HG03354 (cell line): ENCODE measurements around the gene ADAMTS14.
"Not testable (repeated sequence)": the region's sequence is repeated elsewhere in the genome, so short reads cannot be mapped to it uniquely, and the experiment has no call there.

Experiments
- ATAC-seq: cut with Tn5 transposase; IDR thresholded peaks from one replicate; pipeline ENCODE4 v1.9.1; 2021; ENCODE audit warnings: mild to moderate bottlenecking; ENCODE audit not compliant: unreplicated experiment, poor library complexity, severe bottlenecking

ADAMTS14 gene, protein sequence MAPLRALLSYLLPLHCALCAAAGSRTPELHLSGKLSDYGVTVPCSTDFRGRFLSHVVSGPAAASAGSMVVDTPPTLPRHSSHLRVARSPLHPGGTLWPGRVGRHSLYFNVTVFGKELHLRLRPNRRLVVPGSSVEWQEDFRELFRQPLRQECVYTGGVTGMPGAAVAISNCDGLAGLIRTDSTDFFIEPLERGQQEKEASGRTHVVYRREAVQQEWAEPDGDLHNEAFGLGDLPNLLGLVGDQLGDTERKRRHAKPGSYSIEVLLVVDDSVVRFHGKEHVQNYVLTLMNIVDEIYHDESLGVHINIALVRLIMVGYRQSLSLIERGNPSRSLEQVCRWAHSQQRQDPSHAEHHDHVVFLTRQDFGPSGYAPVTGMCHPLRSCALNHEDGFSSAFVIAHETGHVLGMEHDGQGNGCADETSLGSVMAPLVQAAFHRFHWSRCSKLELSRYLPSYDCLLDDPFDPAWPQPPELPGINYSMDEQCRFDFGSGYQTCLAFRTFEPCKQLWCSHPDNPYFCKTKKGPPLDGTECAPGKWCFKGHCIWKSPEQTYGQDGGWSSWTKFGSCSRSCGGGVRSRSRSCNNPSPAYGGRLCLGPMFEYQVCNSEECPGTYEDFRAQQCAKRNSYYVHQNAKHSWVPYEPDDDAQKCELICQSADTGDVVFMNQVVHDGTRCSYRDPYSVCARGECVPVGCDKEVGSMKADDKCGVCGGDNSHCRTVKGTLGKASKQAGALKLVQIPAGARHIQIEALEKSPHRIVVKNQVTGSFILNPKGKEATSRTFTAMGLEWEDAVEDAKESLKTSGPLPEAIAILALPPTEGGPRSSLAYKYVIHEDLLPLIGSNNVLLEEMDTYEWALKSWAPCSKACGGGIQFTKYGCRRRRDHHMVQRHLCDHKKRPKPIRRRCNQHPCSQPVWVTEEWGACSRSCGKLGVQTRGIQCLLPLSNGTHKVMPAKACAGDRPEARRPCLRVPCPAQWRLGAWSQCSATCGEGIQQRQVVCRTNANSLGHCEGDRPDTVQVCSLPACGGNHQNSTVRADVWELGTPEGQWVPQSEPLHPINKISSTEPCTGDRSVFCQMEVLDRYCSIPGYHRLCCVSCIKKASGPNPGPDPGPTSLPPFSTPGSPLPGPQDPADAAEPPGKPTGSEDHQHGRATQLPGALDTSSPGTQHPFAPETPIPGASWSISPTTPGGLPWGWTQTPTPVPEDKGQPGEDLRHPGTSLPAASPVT

DNA sequence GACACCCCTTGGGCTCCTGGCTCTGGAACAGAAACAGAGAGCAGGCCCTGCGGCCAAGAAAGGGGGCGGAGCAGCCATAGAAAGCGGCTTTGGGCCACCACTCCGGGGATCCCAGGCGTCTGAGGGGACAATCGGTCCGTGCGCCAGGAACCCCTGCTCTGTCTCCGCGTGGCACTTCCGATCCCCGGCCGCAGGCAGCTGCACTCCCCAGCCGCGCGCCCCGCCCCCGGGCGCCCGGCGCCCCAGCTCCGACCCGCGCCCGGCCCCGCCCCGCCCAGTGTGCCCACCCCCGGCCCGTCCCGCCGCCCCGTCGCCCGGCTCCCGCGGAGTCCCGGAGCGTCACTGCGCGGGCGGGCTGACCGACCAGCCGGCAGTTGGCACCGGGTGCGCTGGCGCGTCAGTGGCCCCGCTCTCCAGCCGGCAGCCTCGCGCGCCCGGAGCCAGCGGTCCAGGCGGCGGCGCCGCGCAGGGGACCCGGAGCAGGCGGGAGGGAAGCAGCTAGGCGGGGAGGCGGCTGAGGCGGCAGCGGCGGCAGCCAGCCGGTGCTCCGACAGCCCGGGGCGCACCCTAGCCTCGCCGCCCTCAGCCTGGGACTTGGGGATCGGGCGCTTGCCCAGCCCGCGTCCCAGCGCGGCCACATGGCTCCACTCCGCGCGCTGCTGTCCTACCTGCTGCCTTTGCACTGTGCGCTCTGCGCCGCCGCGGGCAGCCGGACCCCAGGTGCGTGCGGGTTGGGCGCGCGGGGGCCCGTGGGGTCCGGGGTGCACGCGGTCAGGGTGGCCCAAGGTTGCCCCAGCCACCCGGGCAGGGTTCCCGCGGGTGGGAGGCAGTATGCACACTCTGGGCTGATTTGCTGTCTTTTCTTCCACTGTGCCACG, at the start of gene ADAMTS14:
TSS of gene ADAMTS14 (plus strand) at position 342 of the 878 bp plus-strand sequence. CDS start at position 639, 297 bp downstream.
- no peak for ATAC-seq

DNA sequence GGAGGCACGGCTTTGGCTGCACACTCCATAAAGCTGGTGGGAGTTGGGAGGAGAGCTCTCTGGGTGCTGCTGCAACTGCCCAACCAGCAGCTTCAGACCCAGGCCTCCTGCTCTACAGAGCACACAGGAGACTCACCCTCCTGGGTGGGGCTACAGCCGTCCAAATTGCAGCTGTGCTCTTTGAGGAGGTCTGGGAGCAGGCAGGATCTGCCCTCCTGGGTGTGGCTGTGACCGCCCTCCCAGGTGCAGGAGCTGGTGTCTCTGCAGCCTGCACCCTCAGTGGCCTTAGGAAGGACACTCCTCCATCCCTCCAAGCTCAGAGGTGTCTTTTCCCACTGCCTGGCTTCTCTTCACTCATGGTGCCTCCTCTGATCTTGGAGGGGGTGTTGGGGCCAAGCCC, 49.8 kb upstream of the ADAMTS14 start:
- ATAC-seq: no peak

DNA sequence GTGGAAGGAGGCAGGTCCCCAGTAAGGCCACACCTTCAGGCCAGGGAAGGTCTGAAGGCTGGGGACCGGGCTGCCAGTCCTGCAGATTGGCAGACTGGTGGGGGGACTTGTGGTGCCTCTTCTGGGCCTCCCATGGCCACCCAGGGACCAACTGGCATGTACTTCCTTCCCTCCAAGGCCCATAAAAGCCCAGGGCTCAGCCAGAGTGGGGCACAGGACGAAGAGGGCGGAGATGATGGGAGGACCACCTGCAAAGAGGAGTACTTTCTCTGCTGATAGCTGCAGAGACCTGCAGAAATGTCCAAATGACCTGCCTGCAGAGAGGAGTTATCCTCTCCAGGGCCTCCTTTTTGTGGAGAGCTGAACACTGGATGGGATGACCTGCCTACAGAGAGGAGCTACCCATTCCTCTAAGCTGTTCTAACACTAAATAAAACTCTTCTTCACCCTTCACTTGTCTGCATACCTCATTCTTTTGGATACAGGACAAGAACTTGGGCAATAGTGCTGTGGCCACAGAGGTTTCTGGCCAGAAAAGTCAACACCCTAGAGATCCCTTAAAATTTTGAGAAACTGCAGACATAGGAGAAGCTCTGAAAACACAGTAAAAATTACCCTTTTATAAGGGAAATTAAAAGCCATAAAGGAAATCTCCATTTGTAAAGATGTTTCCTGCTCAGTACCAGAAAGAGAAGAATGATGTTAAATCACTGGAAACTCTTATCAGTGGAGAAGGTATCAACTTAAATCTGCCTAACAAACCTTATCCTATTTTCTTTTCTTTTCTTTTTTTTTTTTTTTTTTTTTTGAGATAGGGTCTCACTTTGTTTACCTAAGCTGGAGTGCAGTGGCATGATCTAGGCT, 49.1 kb upstream of the ADAMTS14 start:
- ATAC-seq: no peak

DNA sequence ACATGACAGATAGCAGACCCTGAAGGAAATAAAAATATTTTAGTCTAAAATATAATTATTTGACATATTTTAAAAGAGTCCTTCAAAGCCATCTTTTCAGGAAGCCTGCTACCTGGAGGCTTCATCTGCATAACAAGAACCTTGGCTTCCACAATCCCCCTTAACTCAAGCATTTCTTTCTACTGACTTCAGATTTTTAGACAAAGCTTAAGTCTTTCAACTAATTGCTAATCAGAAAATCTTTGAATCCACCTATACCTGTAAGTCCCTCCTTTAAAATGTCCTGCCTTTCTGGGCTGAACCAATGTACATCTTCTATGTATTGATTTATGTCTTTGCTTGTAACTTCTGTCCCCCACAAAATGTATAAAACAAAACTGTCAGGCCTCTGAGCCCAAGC, 46.2 kb upstream of the ADAMTS14 start:
- ATAC-seq: no peak

DNA sequence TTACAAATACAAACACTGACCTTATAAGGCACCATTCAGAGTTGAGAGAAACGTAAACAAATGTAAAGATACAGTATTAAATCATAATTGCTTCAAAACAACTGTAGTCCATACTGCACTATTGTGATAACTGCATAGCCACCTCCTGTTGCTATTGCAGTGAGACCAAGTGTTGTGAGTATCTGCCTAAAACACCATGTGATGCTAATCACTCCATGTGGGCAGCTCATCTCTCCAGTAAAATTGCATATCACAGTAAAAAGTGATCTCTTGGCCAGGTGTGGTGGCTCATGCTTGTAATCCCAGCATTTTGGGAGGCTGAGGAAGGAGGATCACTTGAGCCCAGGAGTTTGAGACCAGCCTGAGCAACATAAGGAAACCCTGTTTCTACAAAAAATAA, 43.0 kb upstream of the ADAMTS14 start:
- no peak for ATAC-seq

DNA sequence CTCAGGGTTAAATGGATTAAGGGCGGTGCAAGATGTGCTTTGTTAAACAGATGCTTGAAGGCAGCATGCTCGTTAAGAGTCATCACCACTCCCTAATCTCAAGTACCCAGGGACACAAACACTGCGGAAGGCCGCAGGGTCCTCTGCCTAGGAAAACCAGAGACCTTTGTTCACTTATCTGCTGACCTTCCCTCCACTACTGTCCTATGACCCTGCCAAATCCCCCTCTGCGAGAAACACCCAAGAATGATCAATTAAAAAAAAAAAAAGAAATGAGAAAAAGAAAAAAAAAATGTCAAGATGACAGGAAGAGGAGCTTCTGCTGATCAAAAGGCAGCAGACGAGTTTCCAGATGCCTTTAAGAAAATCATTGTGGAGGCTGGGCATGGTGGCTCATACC, 40.6 kb upstream of the ADAMTS14 start:
- not testable (repeated sequence) for ATAC-seq

DNA sequence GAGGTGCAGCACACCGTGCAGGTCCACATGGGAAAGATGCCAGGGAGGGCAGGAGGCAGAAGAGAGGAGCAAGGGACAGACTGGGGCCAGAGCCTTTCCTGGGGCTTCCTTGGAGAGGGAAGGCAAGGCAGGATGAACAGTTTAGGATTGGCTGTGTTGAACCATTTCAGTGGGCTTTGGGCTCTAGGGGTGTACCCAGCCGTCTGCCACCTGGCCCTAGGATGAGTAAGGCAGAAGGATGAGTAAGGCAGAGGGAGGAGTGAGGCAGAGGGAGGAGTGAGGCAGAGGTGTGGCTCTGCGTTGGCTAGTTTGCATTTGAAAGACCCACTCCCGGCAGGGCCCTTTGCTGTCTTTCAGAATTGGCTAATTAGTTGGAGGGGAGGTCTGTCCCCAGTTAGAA, 38.3 kb upstream of the ADAMTS14 start:
- no peak for ATAC-seq

DNA sequence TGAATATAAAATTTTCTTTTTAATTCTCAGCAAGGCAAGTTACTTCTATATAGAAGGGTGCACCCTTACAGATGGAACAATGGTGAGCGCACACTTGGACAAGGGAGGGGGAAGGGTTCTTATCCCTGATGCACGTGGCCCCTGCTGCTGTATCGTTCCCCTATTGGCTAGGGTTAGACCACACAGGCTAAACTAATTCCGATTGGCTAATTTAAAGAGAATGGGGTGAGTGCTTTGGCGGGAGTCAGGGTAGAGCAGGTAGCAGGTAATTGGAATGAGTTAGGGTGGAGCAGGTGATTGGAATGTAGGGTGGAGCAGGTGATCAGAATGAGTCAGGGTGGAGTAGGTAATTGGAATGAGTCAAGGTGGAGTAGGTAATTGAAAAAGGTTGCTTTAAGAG, 37.8 kb upstream of the ADAMTS14 start:
- not testable (repeated sequence) for ATAC-seq

DNA sequence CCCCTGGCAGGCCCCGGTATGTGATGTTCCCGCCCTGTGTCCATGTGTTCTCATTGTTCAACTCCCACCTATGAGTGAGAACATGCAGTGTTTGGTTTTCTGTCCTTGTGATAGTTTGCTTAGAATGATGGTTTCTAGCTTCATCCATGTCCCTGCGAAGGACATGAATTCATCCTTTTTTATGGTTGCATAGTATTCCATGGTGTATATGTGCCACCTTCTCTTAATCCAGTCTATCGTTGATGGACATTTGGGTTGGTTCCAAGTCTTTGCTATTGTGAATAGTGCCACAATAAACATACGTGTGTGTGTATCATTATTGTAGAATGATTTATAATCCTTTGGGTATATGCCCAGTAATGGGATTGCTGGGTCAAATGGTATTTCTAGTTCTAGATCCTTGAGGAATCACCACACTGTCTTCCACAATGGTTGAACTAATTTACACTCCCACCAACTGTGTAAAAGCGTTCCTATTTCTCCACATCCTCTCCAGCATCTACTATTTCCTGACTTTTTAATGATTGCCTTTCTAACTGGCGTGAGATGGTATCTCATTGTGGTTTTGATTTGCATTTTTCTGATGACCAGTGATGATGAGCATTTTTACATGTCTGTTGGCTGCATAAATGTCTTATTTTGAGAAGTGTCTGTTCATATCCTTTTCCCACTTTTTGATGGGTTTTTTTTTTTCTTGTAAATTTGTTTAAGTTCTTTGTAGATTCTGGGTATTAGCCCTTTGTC, 32.5 kb upstream of the ADAMTS14 start:
- ATAC-seq: not testable (repeated sequence)

DNA sequence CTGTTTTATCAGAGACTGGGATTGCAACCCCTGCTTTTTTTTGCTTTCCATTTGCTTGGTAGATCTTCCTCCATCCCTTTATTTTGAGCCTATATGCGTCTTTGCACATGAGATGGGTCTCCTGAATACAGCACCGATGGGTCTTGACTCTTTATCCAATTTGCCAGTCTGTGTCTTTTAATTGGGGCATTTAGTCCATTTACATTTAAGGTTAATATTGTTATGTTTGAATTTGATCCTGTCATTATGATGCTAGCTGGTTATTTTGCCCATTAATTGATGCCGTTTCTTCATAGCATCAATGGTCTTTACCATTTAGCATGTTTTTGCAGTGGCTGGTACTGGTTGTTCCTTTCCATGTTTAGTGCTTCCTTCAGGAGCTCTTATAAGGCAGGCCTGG, 29.0 kb upstream of the ADAMTS14 start:
- ATAC-seq: not testable (repeated sequence)

DNA sequence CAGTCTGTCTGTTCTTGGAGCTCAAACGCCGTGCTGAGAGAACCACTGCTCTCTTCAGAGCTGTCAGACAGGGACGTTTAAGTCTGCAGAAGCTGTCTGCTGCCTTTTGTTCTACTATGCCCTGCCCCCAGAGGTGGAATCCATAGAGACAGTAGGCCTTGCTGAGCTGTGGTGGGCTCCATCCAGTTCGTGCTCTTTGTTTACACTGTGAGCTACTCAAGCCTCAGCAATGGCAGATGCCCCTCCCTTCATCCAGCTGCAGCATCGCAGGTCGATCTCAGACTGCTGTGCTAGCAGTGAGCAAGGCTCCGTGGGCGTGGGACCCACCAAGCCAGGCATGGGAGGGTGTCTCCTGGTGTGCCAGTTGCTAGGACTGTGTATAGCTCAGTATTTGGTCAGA, 27.3 kb upstream of the ADAMTS14 start:
- not testable (repeated sequence) for ATAC-seq

DNA sequence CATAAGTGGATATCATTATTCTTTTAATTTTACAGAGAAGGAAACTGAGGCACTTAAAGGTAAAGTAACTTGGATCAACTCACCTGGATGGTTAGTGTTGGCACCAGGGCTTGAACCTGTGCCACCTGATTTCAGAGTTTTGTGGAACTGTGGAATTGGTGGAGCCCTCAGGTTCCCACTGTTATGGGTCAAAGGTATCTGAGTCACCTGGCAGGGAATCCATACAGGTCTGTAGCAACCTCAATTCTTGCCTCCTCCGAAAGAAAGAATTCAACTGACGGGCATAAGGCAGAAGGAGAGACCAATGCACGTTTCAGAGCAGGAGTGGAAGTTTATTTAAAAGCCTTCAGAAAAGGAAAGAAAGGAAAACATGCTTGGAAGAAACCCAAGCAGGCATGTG, 25.2 kb upstream of the ADAMTS14 start:
- ATAC-seq: no peak

DNA sequence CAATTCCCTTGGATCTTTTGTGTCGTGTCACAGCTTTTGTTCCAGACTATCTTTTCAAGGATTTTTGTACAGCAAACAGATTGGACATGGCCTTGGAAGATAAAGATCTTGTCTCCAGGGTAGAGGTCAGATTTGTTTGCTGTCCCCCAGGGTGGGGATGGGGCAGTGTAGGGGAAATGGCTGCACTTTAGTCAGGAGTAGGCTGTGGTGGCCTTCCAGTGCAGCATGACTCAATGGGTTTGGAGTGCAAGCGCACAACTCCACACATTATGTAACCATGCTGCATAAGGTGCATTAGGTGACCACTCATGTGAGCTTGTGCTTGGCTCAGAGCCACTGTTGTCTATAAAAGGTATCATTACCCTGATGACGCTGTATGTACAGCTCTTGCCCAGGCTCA, 23.9 kb upstream of the ADAMTS14 start:
- no peak for ATAC-seq

DNA sequence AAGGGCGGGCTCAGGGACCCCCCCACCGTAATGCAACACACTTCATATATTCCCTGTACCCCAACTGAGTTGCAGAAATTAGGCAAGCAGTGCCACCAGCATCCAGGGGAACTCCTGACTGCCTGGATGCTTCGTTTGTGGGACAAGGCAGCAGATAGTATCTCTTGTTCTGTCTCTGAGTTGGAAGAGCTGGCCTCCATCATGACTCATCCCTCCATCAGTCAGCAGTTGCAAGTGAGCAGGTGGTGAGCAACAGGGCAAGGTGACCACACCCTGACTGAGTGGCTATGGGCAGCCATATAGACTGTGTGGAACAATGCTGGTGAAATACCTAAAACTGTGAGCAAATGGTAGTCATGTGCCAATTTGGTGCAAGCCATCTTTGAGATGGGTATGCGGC, 22.8 kb upstream of the ADAMTS14 start:
- no peak for ATAC-seq

DNA sequence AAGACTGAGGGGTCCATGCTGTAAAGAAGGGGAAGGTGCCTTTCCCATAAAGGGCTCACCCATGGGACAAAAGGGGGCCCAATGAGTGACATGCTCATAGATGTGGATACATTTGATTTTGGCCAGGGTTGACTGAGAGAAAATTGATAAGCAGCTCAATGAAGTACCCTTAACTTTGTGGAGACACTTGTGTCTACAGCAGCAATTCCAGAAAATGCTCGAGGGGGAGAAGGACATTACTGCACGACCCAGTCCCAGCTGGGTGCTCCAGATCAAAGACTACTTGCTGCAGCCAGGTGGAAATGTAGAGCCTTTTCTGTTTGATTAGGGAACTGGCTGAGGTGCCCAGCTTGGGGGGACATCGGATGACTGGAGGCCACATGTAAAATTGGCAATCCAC, 22.2 kb upstream of the ADAMTS14 start:
- no peak for ATAC-seq

DNA sequence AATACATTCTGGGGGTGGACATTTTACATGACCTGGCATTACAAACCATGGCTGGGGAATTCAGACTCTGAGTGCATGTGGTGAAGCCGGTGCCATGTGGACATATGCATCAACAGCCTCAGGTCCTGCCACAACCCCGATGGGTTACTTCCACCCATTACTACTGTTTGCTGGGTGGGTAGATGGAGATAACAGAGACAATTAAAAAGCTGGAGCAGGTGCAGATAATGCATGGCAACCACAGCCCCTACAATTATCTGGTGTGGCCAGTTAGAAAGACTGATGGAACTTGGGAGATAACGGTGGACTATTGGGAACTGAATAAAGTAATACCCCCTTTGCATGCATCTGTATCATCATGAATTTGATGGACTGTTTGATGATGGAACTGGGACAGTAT, 21.6 kb upstream of the ADAMTS14 start:
- no peak for ATAC-seq

DNA sequence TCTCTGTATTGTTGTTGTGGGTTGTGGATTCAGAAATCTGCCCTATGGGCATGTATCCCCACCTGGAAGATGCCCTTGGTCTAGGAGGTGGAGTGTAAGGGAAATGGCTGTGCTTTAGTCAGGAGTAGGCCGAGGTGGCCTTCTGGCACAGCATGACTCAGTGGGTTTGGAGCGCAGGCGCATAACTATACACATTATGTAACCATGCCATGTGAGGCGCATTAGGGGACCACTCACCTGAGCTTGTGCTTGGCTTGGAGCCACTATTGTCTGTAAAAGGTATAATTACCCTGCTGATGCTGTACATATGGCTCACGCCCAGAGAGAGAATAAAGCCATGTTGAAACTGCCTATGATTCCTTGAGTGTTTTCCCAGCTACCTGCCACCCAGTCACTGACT, 20.6 kb upstream of the ADAMTS14 start:
- ATAC-seq: no peak
